ENCODE measurements around the gene KCNIP4. TPM values are rescaled to one million over a fixed set of nuclear protein-coding genes. Genes with fewer than 3 reads are reported as not detected.
A peak's percentile ranks its signal among the peaks of the same experiment; 100 is the strongest.

The KCNIP4 gene
- total and polyA plus RNA-seq, 2 of the 4 experiments (the other 2 are of a cell fraction), result not detected

DNA sequence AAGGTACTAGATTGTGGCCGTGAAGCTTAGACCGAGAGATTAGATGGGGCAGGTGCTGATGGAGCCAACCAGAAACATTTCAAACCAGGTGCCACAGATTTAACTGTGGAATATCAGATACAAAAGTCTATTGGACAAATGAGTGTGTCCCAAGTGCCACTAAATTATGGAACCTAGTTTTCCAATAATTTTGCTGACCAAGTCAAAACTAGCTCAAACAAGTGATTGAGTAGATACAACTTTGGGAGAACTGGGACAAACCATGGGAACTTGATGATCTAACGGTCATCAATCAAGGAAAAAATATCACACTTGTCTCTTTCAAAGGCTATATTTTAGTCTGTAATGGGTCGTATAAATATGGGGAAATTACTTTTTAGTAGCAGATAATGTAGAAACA lies 562.9 kb downstream of the KCNIP4 start:
- H3K4me2 ChIP-seq (ENCODE audit: low read depth, low read length), result no peak overlapping the region
- ATAC-seq (ENCODE audit: low read depth) (no peak), DNase-seq (no peak)
- H2AK5ac ChIP-seq (ENCODE audit: low read depth, low read length), result no peak overlapping the region
- WGBS, 2 experiments (ENCODE audit: extremely low coverage in 2 of 2, insufficient read length in 1 of 2), result no CpG with 5 or more reads among the region's 4 CpGs
- no peak overlapping the region for H3K27ac ChIP-seq (ENCODE audit: insufficient read depth, low read length)
- H2AFZ ChIP-seq (replicated peaks; ENCODE audit: low read length, poor library complexity), result no peak overlapping the region
- no peak overlapping the region for H3K56ac ChIP-seq (ENCODE audit: extremely low read depth, insufficient read depth, low read length)
- peak; percentile 42; the same call in 1 of the 2 replicates for TF ChIP-seq MAFK (IDR thresholded peaks at IDR 0.05; ENCODE audit: low read depth, low read length)
- TF ChIP-seq BHLHE40 (IDR thresholded peaks at IDR 0.05; ENCODE audit: low read depth, low read length), result no peak
- H3K4me1 ChIP-seq (ENCODE audit: control insufficient read depth, insufficient read depth, low read length), result no peaks in the 10 kb centered on the region
- in situ Hi-C loops (cut with MboI; ENCODE audit: low sequenced_read_pairs), result no loop called here
- no peak overlapping the region for H2BK5ac ChIP-seq (ENCODE audit: low read depth, low read length, poor library complexity, severe bottlenecking)
- H2AK9ac ChIP-seq (replicated peaks; ENCODE audit: low read depth, low read length, poor library complexity), result no peak overlapping the region
- ChIA-PET CTCF (no interaction called here), POLR2A (ENCODE audit: unreplicated experiment) (no interaction called here)
- H3K4ac ChIP-seq (ENCODE audit: low read depth, low read length), result no peak overlapping the region
- H3K4me3 ChIP-seq (ENCODE audit: insufficient read depth, low read depth, low read length), result no peak overlapping the region
- no peak overlapping the region for H2BK20ac ChIP-seq (ENCODE audit: low read depth, low read length)
- no peak overlapping the region for H3K23ac ChIP-seq (ENCODE audit: low read depth, low read length)
- no peaks in the 10 kb centered on the region for H3K9me1 ChIP-seq (ENCODE audit: insufficient read depth, low read length)
- intact Hi-C loops (cut with micrococcal nuclease), result no loop called here
- H2BK120ac ChIP-seq (ENCODE audit: low read depth, low read length), result no peak overlapping the region
- H3K36me3 ChIP-seq (ENCODE audit: control insufficient read depth, insufficient read depth, low read length), result no peaks in the 10 kb centered on the region
- no peaks in the 10 kb centered on the region for H3K79me1 ChIP-seq (ENCODE audit: low read depth in 1 of 2, low read length in 2 of 2)
- dilution Hi-C loops (cut with HindIII; ENCODE audit: low sequenced_read_pairs, unreplicated experiment), result no loop called here
- H3K9ac ChIP-seq (ENCODE audit: low read depth, low read length), result no peak overlapping the region
- no peak overlapping the region for H4K8ac ChIP-seq (ENCODE audit: low read depth in 2 of 2, low read length in 2 of 2)
- H2BK15ac ChIP-seq (ENCODE audit: low read depth, low read length), result no peak overlapping the region
- H3K9me3 ChIP-seq (ENCODE audit: control insufficient read depth, insufficient read depth, low read length), result peaks cover 7% of the 10 kb centered on the region
- no TSS peak for BruUV-seq (replicated peaks)
- H4K91ac ChIP-seq (ENCODE audit: insufficient read depth, low read depth, low read length), result no peak overlapping the region
- no peaks in the 10 kb centered on the region for H4K20me1 ChIP-seq (ENCODE audit: insufficient read depth, low read length)
- no peak overlapping the region for H3K18ac ChIP-seq (ENCODE audit: low read depth, low read length)
- H4K5ac ChIP-seq (ENCODE audit: low read depth, low read length), result no peak overlapping the region
- H3K14ac ChIP-seq (replicated peaks; ENCODE audit: low read depth, low read length), result no peak overlapping the region
- H3K27me3 ChIP-seq (ENCODE audit: control insufficient read depth, insufficient read depth, low read length), result no peaks in the 10 kb centered on the region
